Glutamatergic neuron (in vitro differentiated cells): Measurements from ENCODE around the gene KRT9. TPM values are rescaled to one million over a fixed set of nuclear protein-coding genes. Genes with fewer than 3 reads are reported as not detected.

Source experiments
- DNase-seq: peaks from one replicate; pipeline ENCODE4 v3.0.0; 2022
- H3K27ac Mint-ChIP-seq: one replicate; pipeline ENCODE4 v1.8.0; 2020; ENCODE audit warnings: mild to moderate bottlenecking, mixed read lengths, inconsistent platforms; ENCODE audit not compliant: unreplicated experiment
- H3K27me3 Mint-ChIP-seq: one replicate; pipeline ENCODE4 v1.8.0; 2020; ENCODE audit warnings: mild to moderate bottlenecking, moderate library complexity, mixed read lengths, inconsistent platforms; ENCODE audit not compliant: unreplicated experiment
- H3K36me3 Mint-ChIP-seq: one replicate; pipeline ENCODE4 v1.8.0; 2020; ENCODE audit warnings: mild to moderate bottlenecking, mixed read lengths, inconsistent platforms; ENCODE audit not compliant: unreplicated experiment
- H3K4me1 Mint-ChIP-seq: one replicate; pipeline ENCODE4 v1.8.0; 2020; ENCODE audit warnings: mild to moderate bottlenecking, low read depth, mixed read lengths, inconsistent platforms; ENCODE audit not compliant: unreplicated experiment
- H3K4me3 Mint-ChIP-seq: one replicate; pipeline ENCODE4 v1.8.0; 2020; ENCODE audit warnings: mild to moderate bottlenecking, mixed read lengths, inconsistent platforms; ENCODE audit not compliant: unreplicated experiment
- H3K9me3 Mint-ChIP-seq: one replicate; pipeline ENCODE4 v1.8.0; 2020; ENCODE audit warnings: mild to moderate bottlenecking, moderate library complexity, mixed read lengths, inconsistent platforms; ENCODE audit not compliant: unreplicated experiment
- CTCF ChIP-seq: fragments of 200-600 bp; sonication (generic); IDR thresholded peaks from one replicate; pipeline ENCODE4 v1.5.0; 2021; ENCODE audit not compliant: partially characterized antibody, unreplicated experiment
- total RNA-seq: library from RNA; stranded (reverse); fragmentation: NEBNext Ultra II Directional; extraction: Animal tissue kit (Norgen Biotek cat#: 25700); gene quantifications from one replicate; pipeline ENCODE4 v1.2.1, GENCODE V29; 2021; ENCODE audit not compliant: unreplicated experiment

The KRT9 gene
- total RNA-seq, 1 donor from 2014 or later = not detected

GRCh38 chr17:41581366-41582060 is 9.7 kb upstream of the KRT9 start:
- H3K4me1 Mint-ChIP-seq = no peaks in the 10 kb centered on the region
- H3K27ac Mint-ChIP-seq = no peak overlapping the region
- H3K4me3 Mint-ChIP-seq = no peak overlapping the region
- no peak for TF ChIP-seq CTCF
- peaks cover 5% of the 10 kb centered on the region for H3K9me3 Mint-ChIP-seq
- no peaks in the 10 kb centered on the region for H3K36me3 Mint-ChIP-seq
- H3K27me3 Mint-ChIP-seq = no peaks in the 10 kb centered on the region
- DNase-seq = no peak

- Mint-ChIP-seq H3K9me3 (peaks cover 5% of the 10 kb centered on the region), H3K4me1 (no peaks in the 10 kb centered on the region), H3K4me3 (no peak overlapping the region), H3K36me3 (no peaks in the 10 kb centered on the region), H3K27ac (no peak overlapping the region), H3K27me3 (no peaks in the 10 kb centered on the region)
- DNase-seq = no peak
- no peak for TF ChIP-seq CTCF
These were observed 9.0 kb upstream of the KRT9 start for GRCh38 chr17:41580687-41581365.

- Mint-ChIP-seq H3K4me3 (no peak overlapping the region), H3K4me1 (peaks cover 4% of the 10 kb centered on the region), H3K27ac (peak overlapping the region; percentile 8), H3K27me3 (no peaks in the 10 kb centered on the region), H3K36me3 (no peaks in the 10 kb centered on the region), H3K9me3 (peaks cover 4% of the 10 kb centered on the region)
- no peak for TF ChIP-seq CTCF
- no peak for DNase-seq
These were observed 8.4 kb upstream of the KRT9 start for GRCh38 chr17:41580244-41580575.

GRCh38 chr17:41579484-41580243 is 7.8 kb upstream of the KRT9 start:
- Mint-ChIP-seq H3K27ac (peak overlapping the region; percentile 8), H3K36me3 (no peaks in the 10 kb centered on the region), H3K4me3 (no peak overlapping the region), H3K27me3 (no peaks in the 10 kb centered on the region), H3K4me1 (peaks cover 4% of the 10 kb centered on the region), H3K9me3 (peaks cover 3% of the 10 kb centered on the region)
- peak; percentile 90 for DNase-seq
- peak; percentile 86 for TF ChIP-seq CTCF

- peaks cover 3% of the 10 kb centered on the region for H3K9me3 Mint-ChIP-seq
- no peak overlapping the region for H3K4me3 Mint-ChIP-seq
- DNase-seq = no peak
- H3K36me3 Mint-ChIP-seq = no peaks in the 10 kb centered on the region
- no peaks in the 10 kb centered on the region for H3K27me3 Mint-ChIP-seq
- peaks cover 4% of the 10 kb centered on the region for H3K4me1 Mint-ChIP-seq
- no peak for TF ChIP-seq CTCF
- H3K27ac Mint-ChIP-seq = no peak overlapping the region
These were observed 7.1 kb upstream of the KRT9 start for GRCh38 chr17:41578971-41579370.
